Mucosa of stomach (tissue), 1 donor: ENCODE results near the gene CDCA7L.

ENCODE experiments used
- H3K27me3 ChIP-seq: one replicate; pipeline ENCODE4 v1.7.0; 2013; ENCODE audit warnings: mild to moderate bottlenecking, low read length; ENCODE audit not compliant: control insufficient read depth, insufficient read depth
- H3K36me3 ChIP-seq: one replicate; pipeline ENCODE4 v1.7.0; 2013; ENCODE audit warnings: low read length; ENCODE audit not compliant: control insufficient read depth, insufficient read depth
- H3K4me1 ChIP-seq: one replicate; pipeline ENCODE4 v1.7.0; 2013; ENCODE audit warnings: mild to moderate bottlenecking, low read length; ENCODE audit not compliant: control insufficient read depth, insufficient read depth
- H3K4me3 ChIP-seq: one replicate; pipeline ENCODE4 v1.7.0; 2013; ENCODE audit warnings: low read length
- H3K9ac ChIP-seq: one replicate; pipeline ENCODE4 v1.7.0; 2013; ENCODE audit warnings: mild to moderate bottlenecking, low read length, moderate library complexity
- H3K9me3 ChIP-seq: one replicate; pipeline ENCODE4 v1.7.0; 2013; ENCODE audit warnings: mild to moderate bottlenecking, low read length, moderate library complexity; ENCODE audit not compliant: control insufficient read depth
- donor health status: Pancreatic carcinoma.

CDCA7L gene

DNA sequence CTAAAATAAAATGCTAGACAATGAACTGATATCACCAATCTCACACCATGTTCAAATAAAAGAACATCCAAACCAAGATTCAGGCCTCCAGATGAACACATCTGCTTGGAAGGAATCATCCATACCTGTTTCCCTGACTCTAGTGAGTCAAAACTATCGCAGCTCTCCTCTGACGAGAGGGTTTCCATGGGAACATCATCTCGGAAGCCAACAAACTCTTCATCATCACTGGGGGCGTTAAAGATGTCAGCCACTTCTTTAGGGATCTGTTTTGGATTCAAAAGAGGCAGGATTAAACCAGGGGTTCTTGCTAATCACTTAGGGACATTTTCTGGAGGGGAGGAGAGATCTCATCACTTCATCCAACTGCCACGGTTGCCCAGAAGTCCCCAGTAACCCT, 29.1 kb downstream of the CDCA7L start:
- no peaks in the 10 kb centered on the region for H3K27me3 ChIP-seq
- H3K4me1 ChIP-seq: no peaks in the 10 kb centered on the region
- H3K4me3 ChIP-seq: no peak overlapping the region
- no peaks in the 10 kb centered on the region for H3K9me3 ChIP-seq
- H3K9ac ChIP-seq: no peak overlapping the region
- H3K36me3 ChIP-seq: no peaks in the 10 kb centered on the region

DNA sequence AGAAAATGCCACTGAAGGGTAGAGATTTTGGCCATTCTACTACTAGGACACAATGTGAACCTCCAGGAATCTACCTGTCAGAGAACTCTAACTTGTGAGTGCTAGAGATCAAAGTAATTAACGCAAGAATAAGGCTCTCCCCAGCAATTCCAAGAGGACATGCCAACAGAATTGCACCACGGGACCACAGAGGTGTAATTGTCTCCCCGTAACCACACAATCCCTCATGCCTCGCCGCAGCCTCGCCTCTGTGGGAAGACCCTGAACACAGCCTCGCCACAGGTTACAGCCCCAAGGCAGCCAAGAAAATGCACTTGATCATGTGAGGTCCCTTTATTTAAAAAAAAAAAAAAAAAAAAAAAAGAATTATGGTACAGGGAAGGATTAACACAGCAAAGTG, 29.5 kb downstream of the CDCA7L start:
- H3K9me3 ChIP-seq: no peaks in the 10 kb centered on the region
- H3K4me1 ChIP-seq: no peaks in the 10 kb centered on the region
- H3K36me3 ChIP-seq: no peaks in the 10 kb centered on the region
- H3K9ac ChIP-seq: no peak overlapping the region
- H3K4me3 ChIP-seq: no peak overlapping the region
- H3K27me3 ChIP-seq: no peaks in the 10 kb centered on the region

DNA sequence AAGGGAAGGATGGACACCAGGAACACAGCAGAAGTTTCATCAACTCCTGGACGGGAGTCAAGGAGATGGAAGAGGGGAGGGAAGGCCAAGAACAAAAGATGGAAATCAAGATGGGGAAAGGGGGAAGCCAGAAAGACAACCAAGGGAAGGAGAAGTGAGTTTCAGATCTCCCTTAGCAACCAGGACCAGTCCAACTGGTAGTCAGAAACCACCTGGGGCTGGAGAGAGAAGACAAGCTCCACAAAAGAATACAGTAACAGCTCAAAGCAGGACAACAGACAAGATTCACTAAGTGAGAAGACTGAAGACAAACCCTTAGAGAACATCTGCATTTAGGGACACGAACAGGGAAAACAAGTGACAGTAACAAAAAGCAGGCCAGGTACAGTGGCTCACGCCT, 30.6 kb downstream of the CDCA7L start:
- Histone ChIP-seq H3K9me3 (no peaks in the 10 kb centered on the region), H3K9ac (no peak overlapping the region), H3K4me3 (no peak overlapping the region), H3K36me3 (no peaks in the 10 kb centered on the region), H3K4me1 (no peaks in the 10 kb centered on the region), H3K27me3 (no peaks in the 10 kb centered on the region)

DNA sequence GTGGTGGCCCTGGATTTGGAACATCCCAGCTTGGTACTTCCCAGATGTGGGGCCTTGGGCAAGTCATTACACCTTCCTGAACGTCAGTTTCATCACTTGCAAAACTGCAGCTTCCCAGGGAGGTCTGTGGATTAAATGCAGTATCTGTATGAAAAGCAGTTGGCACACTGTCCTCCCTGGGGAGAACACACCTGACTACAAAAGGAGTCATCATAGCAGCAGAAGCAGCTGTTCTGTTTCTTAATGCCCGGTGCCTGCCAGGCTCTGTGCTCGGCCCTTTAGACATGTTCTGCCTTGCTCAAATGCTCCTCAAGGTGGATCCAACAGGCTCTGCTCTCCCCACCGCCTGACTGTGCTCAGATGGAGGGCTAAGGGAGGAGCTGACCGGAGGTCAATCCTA, 31.0 kb downstream of the CDCA7L start:
- no peak overlapping the region for H3K9ac ChIP-seq
- no peaks in the 10 kb centered on the region for H3K4me1 ChIP-seq
- H3K9me3 ChIP-seq: no peaks in the 10 kb centered on the region

DNA sequence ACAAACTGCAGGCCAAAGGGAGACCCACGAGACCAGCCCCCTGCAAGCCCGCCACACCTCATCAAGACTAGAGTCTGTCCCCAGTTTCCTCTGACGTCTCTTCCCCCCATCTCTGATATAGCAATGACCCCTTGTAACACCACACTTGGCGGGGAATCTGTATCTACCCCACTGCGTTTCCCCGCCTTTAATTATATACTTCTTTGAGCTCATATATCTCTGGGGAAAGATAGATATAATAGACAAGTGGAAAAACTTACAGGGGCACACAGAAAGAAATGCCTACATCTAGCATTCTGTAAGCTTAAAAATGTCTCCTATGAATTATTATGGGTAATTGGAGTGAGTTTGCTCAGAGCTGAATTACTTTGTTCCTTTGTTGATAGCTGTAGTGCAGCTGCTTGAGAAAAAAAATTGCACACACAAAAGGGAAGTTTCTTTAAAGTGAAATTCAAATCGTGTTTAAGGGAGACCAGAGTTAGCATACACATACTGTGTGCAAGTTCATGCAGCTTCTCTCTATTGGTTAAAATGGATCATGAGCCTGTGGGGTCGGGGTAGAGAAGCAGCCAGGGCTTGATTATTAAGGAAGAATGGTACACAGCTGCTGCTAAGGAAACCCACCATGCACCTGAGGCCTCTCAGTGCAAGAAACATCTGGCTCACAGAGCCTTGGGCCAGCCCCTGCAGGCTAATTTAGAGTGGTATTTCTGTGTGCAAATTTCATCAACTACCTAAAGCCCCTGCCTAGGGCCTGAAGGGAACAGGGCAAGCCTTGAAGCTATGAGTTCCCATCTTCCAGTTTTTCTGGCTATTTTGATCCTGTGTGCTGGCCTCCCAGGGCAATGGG, 32.5 kb downstream of the CDCA7L start:
- no peak overlapping the region for H3K4me3 ChIP-seq
- H3K9ac ChIP-seq: no peak overlapping the region
- H3K9me3 ChIP-seq: no peaks in the 10 kb centered on the region
- H3K36me3 ChIP-seq: no peaks in the 10 kb centered on the region
- H3K27me3 ChIP-seq: no peaks in the 10 kb centered on the region
- no peaks in the 10 kb centered on the region for H3K4me1 ChIP-seq

More for the DNA sequence above, 31.0 kb downstream of the CDCA7L start:
- Histone ChIP-seq H3K4me3 (no peak overlapping the region), H3K36me3 (no peaks in the 10 kb centered on the region), H3K27me3 (no peaks in the 10 kb centered on the region)

DNA sequence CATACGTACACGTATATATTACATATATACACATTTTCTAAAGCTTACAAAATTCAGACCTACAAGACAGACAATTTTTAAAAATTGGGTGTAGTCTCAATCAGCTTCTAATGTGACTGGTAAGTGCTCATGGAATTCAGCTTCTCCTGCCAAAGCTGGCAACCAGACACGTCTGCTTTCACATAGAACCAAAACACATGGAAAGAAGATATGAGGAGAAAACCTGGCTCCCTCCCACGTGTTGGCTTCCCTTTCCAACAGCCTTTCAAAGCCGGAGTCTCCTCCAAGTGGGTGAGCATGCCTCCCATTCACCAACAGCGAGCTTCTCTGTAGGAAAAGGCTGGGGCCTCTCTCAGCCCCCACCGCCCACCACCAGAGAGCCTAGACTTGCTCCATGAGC, 33.4 kb downstream of the CDCA7L start:
- Histone ChIP-seq H3K9ac (no peak overlapping the region), H3K4me3 (no peak overlapping the region), H3K27me3 (no peaks in the 10 kb centered on the region), H3K9me3 (no peaks in the 10 kb centered on the region), H3K36me3 (no peaks in the 10 kb centered on the region), H3K4me1 (no peaks in the 10 kb centered on the region)

DNA sequence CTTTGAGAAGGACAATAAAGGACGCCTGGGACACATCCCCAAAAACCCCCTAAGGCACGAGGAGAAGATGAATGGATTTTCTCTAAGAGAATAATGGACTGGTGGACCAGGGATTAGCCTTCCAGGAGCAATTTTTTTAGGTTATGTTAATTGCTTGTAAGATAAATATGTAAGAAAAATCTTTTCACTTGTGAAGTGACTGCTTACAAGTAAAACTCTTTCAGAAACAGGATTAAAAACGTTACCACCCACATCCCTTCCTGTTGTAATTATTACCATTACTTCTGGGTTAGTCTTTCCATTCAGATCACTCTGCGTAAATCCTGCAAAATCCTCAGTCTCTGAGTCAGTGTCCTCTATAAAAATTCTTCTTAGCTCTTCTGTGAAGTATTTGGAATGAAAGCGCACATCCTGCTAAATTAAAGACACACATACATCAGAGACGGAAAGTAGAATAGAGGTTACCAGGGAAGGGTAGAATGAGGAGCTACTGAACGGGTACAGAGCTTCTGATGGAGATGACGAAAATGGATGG, 34.3 kb downstream of the CDCA7L start:
- Histone ChIP-seq H3K4me3 (no peak overlapping the region), H3K36me3 (no peaks in the 10 kb centered on the region), H3K9ac (no peak overlapping the region), H3K27me3 (no peaks in the 10 kb centered on the region), H3K4me1 (no peaks in the 10 kb centered on the region), H3K9me3 (no peaks in the 10 kb centered on the region)

DNA sequence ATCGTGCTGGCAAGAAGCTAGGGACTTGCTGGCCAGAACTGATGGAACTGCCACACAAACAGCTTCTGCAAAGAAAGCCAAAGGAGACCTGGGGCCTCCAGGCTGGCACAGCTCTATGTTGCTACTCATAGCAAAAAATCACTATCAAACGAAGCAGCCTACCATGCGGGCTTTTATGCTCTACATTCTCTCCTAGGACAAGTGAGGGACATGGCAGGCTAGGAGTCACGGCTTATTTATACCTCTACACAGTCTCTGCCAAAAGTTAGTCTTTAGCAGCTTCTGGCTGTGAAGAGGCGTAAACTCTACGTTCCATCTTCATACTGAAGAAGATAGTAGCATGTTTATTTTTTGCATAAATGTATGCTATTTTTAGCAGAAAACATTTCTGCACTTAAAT, 35.4 kb downstream of the CDCA7L start:
- Histone ChIP-seq H3K36me3 (no peaks in the 10 kb centered on the region), H3K4me1 (no peaks in the 10 kb centered on the region), H3K27me3 (no peaks in the 10 kb centered on the region), H3K9ac (no peak overlapping the region), H3K4me3 (no peak overlapping the region), H3K9me3 (no peaks in the 10 kb centered on the region)

DNA sequence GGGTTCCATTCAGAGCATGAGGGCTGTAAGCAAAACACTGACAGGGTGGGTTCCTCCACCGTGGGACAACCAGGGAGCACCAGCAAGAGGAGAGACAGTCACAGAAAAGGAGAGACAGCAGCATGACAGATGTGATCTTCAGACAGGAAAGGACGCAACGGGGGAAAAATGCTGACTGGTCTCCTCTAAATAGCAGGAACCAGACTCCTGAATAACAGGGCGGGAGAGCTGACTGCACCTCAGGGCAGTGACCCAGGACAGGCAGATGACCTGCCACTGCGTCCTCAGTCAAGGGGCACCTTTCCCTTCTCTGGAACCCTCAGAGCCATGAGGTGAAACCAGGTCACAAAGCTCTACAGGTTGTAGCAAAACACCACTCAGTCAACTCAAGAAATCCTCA, 37.0 kb downstream of the CDCA7L start:
- H3K4me1 ChIP-seq: no peaks in the 10 kb centered on the region
- H3K9me3 ChIP-seq: no peaks in the 10 kb centered on the region
- H3K27me3 ChIP-seq: no peaks in the 10 kb centered on the region
- H3K4me3 ChIP-seq: no peak overlapping the region
- no peaks in the 10 kb centered on the region for H3K36me3 ChIP-seq
- no peak overlapping the region for H3K9ac ChIP-seq

DNA sequence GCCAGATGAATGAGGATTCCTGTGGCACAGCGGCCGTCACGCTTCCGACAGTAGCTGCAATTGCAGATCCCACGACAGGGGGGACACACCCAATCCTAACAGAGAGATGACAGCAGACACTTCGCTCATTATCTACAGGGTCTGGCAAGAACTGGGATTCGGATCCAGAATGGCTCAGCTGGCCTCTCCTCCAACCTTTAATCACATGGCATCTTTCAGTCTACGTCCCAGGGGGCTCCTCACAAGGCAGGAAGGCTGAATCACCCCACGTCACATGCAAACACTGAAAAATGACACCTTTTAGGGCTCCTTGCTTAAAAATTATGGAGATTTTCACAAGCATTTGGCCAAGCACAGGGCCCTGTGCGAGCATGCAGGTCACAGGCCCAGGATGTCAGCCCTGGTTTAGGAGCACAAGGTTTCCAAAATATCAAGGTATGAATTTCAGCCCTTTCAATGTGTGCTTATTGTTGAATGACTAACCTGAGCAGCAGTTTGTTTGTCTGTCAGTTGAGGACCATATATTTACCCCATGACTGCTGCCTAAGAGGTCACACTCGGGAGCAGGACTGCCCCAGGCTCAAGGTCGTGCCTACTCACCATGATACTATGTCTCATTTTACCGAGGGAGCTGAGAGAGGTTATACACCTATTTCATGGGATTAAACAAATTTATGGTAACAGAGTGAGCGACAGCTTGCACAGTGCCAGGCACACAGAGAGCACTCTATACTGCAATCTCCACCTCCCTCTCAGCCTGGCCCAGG, 42.5 kb downstream of the CDCA7L start:
- Histone ChIP-seq H3K27me3 (no peaks in the 10 kb centered on the region), H3K4me3 (no peak overlapping the region), H3K9ac (no peak overlapping the region), H3K36me3 (peaks cover 14% of the 10 kb centered on the region), H3K4me1 (no peaks in the 10 kb centered on the region), H3K9me3 (no peaks in the 10 kb centered on the region)

DNA sequence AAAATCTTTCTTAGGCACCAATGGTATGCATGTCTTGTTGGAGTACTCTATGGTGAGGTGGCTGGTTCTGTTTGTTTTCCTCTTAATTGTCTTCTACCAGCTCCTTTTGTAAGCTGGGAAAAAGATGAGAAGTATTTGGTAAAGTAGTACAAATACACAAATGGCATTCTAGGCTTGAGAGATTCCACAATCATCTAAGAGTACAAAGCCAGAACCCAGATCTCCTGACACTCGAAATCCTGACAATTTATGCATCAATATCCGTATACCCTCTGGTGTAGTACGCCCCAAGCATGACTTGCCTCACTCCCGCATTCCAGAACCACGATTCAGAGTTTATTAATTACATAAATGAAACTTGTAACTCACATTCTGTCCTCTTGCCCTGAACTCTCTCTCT, 43.5 kb downstream of the CDCA7L start:
- Histone ChIP-seq H3K4me1 (no peaks in the 10 kb centered on the region), H3K36me3 (peaks cover 14% of the 10 kb centered on the region), H3K27me3 (no peaks in the 10 kb centered on the region), H3K9me3 (no peaks in the 10 kb centered on the region), H3K9ac (no peak overlapping the region), H3K4me3 (no peak overlapping the region)

DNA sequence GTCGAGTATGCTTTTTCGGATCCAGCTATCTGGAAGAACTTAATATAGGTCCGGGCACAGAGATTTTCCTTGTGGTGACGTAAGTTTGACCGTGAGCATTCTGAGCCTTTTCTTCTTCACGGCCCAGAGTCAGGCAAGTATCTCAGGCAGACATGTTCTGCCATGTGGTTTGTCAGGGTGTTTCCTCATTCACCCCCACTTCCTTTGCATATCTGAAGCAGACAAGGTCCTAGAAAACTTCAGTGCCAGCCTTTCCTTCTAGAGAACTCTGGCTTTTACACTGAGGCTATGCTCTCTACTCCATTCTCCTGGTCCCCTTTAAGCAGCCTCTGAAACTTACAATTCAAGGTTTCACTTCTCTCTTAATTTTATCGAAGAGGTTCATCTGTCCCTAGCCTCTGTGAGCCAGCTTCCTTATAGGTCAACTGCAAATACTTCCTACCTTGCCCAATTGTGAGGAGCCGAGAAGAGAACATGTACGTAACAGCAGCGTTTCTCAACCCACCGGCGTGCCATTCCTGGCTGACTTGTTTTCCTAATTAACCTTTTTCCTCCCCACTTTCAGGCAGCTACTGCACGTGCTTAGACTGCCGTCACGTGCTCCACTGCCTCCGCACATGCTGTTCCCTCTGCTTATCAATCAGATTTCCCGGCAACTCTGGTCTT, 47.3 kb downstream of the CDCA7L start:
- Histone ChIP-seq H3K36me3 (peaks cover 14% of the 10 kb centered on the region), H3K27me3 (no peaks in the 10 kb centered on the region), H3K9me3 (no peaks in the 10 kb centered on the region), H3K9ac (no peak overlapping the region), H3K4me3 (no peak overlapping the region), H3K4me1 (no peaks in the 10 kb centered on the region)
